Spinal cord (tissue), 10 donors: ENCODE results near the gene ATF6. TPM values are rescaled to one million over a fixed set of nuclear protein-coding genes. Genes with fewer than 3 reads are reported as not detected.
A peak's percentile ranks its signal among the peaks of the same experiment; 100 is the strongest.

Source experiments
- DNase-seq, 6 donors: peaks; one replicate each; pipeline versions ENCODE4 v3.0.0 to v3.0.0-alpha.2; 2013 to 2015; ENCODE audit warnings: low spot score in 6 of 6, low read depth in 4 of 6
- H3K27ac ChIP-seq: one replicate; pipeline ENCODE4 v1.5.1; 2013; ENCODE audit warnings: low read depth, low read length, control low read depth
- H3K27me3 ChIP-seq: one replicate; pipeline ENCODE4 v1.6.1; 2013; ENCODE audit warnings: low read length; ENCODE audit not compliant: control insufficient read depth, insufficient read depth
- H3K36me3 ChIP-seq: one replicate; pipeline ENCODE4 v1.6.1; 2013; ENCODE audit warnings: low read length; ENCODE audit not compliant: control insufficient read depth, insufficient read depth
- H3K4me1 ChIP-seq: one replicate; pipeline ENCODE4 v1.6.1; 2013; ENCODE audit warnings: low read length; ENCODE audit not compliant: control insufficient read depth, insufficient read depth
- H3K4me3 ChIP-seq: one replicate; pipeline ENCODE4 v1.5.1; 2013; ENCODE audit warnings: low read depth, low read length, control low read depth
- H3K9me3 ChIP-seq: one replicate; pipeline ENCODE4 v1.6.1; 2013; ENCODE audit warnings: low read length; ENCODE audit not compliant: control insufficient read depth, insufficient read depth
- WGBS: methylation state at CpG from one replicate; pipeline ENCODE4 v1.1.5; 2013; ENCODE audit warnings: missing lambda C conversion rate; ENCODE audit not compliant: insufficient coverage; 5-methylcytosine and 5-hydroxymethylcytosine counted together
- polyA plus RNA-seq, 2 donors: library from polyadenylated mRNA; unstranded; fragments of 120-200 nt; gene quantifications; one replicate each; pipeline ENCODE4 v1.2.1, GENCODE V29; 2013; ENCODE audit not compliant: insufficient read length in 2 of 2
- total RNA-seq, 2 donors: library from RNA; depleted of rRNA in 1 of 2; stranded (reverse); fragments of 120-200 nt in 1 of 2; fragments of >200 nt in 1 of 2; gene quantifications; one replicate each; pipeline versions ENCODE4 v1.2.3 to v1.2.4, GENCODE V29; 2013 to 2014
- donor health status: healthy.

Gene ATF6
- total and polyA plus RNA-seq, 4 donors: 18.6 to 41.1 (median 24.5) TPM

DNA sequence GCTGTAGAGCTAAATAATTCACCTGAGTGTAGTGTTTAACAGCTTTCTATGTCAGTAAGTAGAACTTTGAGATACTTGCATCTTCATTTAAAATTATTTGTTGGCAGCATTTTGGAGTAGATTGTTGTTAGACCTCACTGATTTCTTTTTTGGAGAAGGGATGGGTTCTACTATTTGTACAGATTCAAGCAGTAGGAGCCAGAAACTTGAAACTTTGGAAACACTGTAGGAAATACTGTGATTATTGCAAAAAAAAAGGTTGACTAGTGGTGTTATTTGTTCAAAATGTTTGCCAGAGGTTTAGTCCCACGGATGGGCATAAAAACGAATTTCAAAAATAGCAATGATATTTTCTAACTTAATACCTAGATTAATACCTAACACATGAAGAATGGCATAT lies 102.7 kb downstream of the ATF6 start:
- DNase-seq: no peak
- Histone ChIP-seq H3K4me3 (no peak overlapping the region), H3K36me3 (no peaks in the 10 kb centered on the region), H3K4me1 (no peaks in the 10 kb centered on the region), H3K9me3 (no peaks in the 10 kb centered on the region), H3K27ac (no peak overlapping the region), H3K27me3 (no peaks in the 10 kb centered on the region)
- WGBS: no CpG with 5 or more reads among the region's 2 CpGs

DNA sequence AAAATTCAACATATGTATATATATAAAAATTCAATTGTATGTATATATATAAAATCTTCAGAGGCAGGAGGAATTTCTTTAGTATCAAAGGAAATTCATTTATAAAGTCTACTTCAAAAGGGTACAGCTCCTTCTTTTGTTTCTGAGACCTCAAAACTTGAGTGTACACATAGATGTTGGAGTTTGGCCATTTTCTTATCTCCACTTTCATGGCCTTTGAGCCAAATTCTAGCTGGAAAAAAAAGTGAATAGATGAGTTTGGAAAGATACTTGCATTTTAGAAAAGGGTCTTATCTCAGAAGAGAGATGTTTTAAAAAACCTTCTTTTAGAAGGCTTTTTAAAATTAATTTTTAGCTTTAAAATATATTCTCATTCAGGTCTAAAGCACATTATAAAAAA lies 103.2 kb downstream of the ATF6 start:
- no peak for DNase-seq
- no peak overlapping the region for H3K27ac ChIP-seq
- no peak overlapping the region for H3K4me3 ChIP-seq
- no peaks in the 10 kb centered on the region for H3K9me3 ChIP-seq
- no peaks in the 10 kb centered on the region for H3K36me3 ChIP-seq
- no peaks in the 10 kb centered on the region for H3K27me3 ChIP-seq
- H3K4me1 ChIP-seq: no peaks in the 10 kb centered on the region

DNA sequence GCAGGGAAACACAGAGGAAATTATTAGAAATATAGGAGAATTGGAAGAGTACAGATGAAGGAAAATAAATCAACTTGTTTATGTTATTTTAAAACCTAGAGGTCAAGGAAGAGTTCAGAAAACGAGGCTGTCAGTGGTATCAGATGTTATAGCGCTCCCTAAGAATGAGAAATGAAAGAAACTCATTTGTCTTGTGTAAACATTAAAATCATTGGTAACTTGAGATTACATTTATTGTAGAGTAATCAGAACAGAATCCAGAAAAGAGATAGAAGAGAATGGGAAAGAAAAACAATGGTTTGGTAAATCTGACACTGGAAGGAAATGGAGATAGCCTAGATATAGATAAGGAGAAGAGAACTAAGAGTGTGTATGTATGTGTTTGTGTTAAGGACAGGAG lies 106.4 kb downstream of the ATF6 start:
- peak overlapping the region; percentile 6 for H3K27ac ChIP-seq
- WGBS: 75% methylated on average over 2 of the region's 2 CpGs
- no peaks in the 10 kb centered on the region for H3K9me3 ChIP-seq
- no peaks in the 10 kb centered on the region for H3K27me3 ChIP-seq
- no peak for DNase-seq
- no peaks in the 10 kb centered on the region for H3K36me3 ChIP-seq
- H3K4me3 ChIP-seq: no peak overlapping the region
- no peaks in the 10 kb centered on the region for H3K4me1 ChIP-seq

DNA sequence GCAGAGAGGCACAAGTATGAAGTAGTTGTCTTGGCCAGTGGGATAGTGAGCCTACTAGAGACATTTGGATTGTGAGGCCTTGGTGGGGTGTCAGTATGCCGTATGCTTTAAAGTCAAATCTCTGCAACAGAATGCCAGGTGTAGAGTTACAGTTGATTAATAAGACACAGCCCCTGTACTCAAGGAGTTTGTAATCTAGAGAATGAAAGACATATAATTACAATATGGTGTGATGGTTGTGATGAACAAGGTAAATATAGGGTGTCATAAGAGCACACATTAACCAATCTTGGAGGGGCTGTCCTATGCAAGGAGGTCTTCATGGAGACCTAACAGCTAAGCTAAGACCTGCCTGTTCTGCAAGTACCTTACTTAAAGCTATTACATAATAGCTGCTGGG lies 113.1 kb downstream of the ATF6 start:
- WGBS: 80% methylated on average over 1 of the region's 1 CpG
- DNase-seq: no peak
- no peaks in the 10 kb centered on the region for H3K36me3 ChIP-seq
- H3K27ac ChIP-seq: no peak overlapping the region
- H3K9me3 ChIP-seq: no peaks in the 10 kb centered on the region
- H3K27me3 ChIP-seq: no peaks in the 10 kb centered on the region
- no peaks in the 10 kb centered on the region for H3K4me1 ChIP-seq
- H3K4me3 ChIP-seq: no peak overlapping the region

DNA sequence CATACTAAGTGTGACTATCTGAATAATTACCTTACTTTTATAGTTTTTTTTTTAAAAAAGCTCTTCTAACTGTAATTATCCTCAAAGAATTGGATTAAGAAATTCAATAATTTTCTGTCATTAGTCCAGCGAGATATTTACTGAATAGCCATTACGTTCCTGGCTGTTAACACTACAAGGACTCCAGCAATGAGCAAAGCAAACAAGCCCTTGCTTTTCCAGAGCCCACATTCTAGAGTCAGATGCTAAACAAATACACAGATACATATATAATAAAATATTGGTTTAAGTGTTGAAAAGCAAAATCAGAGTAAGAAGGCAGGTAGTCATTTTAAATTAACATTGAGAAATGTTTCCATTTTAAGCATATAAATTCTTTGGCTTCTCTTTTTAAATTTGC lies 118.4 kb downstream of the ATF6 start:
- H3K36me3 ChIP-seq: no peaks in the 10 kb centered on the region
- no peaks in the 10 kb centered on the region for H3K27me3 ChIP-seq
- no peak overlapping the region for H3K4me3 ChIP-seq
- no peaks in the 10 kb centered on the region for H3K4me1 ChIP-seq
- DNase-seq: no peak
- no peaks in the 10 kb centered on the region for H3K9me3 ChIP-seq
- WGBS: 40% methylated on average over 1 of the region's 2 CpGs
- H3K27ac ChIP-seq: peak overlapping the region; percentile 16

DNA sequence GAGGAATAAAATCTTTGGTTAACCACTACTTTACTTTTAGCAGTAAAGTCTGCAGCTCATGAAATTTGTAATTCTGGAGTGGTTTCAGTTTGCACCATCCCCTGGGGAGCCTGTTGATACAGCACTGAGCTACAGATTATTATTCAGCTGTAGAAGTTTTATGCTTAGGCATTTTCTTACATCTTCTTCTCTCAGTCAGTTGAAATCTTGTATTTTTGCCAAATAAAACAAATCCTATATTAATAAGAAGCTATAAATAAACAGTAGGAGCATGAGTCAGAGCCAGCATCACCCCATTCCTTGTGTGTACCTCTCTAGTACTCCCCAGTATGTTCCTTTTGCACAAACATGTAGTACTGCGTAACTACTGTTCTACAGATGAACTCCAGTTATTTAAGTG lies 118.9 kb downstream of the ATF6 start:
- H3K4me3 ChIP-seq: no peak overlapping the region
- no CpG with 5 or more reads among the region's 1 CpG for WGBS
- peak in 2 of 6 donors; percentile 5 to 54 for DNase-seq
- H3K4me1 ChIP-seq: no peaks in the 10 kb centered on the region
- peak overlapping the region; percentile 16 for H3K27ac ChIP-seq
- H3K9me3 ChIP-seq: no peaks in the 10 kb centered on the region
- H3K36me3 ChIP-seq: no peaks in the 10 kb centered on the region
- H3K27me3 ChIP-seq: no peaks in the 10 kb centered on the region

DNA sequence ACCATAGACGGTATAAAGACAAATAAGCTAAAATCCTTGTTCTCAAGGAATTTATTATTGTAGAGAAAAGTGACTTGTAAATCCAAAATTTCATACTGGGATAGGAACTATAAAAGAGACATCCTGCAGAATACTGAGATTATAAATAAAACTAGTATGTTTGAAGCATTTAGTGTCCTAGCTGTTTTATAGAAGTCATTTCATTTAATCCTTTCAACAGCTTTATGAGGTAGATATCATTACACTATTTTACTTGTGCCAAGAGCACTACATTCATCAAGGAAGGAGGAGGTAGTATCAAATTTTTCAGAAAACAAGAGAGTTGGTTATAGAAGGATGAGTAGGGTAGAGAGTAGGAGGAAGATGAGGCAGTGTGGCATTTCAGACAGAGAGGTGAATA lies 119.6 kb downstream of the ATF6 start:
- no CpG with 5 or more reads among the region's 1 CpG for WGBS
- H3K9me3 ChIP-seq: no peaks in the 10 kb centered on the region
- no peak overlapping the region for H3K4me3 ChIP-seq
- no peak overlapping the region for H3K27ac ChIP-seq
- no peaks in the 10 kb centered on the region for H3K4me1 ChIP-seq
- DNase-seq: no peak
- peaks cover 5% of the 10 kb centered on the region for H3K36me3 ChIP-seq
- H3K27me3 ChIP-seq: no peaks in the 10 kb centered on the region

DNA sequence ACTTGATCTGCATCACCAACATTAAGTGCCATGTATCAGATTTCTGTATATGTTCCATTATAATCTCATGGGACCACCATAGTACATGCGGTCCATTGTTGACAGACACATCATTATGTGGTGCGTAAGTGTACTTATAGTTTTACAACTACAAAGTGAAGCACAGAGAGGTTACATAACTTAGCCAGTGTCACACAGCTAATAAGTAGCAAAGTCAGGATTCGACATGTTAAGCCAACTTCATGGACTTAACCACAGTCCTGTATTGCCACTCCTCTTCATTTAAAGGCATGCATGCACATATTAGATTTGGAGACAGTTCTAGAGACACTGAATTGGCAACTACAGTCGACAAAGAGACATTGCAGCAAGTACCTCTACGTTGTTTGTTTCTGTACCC lies 120.5 kb downstream of the ATF6 start:
- H3K27me3 ChIP-seq: no peaks in the 10 kb centered on the region
- 100% methylated on average over 2 of the region's 5 CpGs for WGBS
- H3K4me1 ChIP-seq: no peaks in the 10 kb centered on the region
- no peak for DNase-seq
- no peaks in the 10 kb centered on the region for H3K9me3 ChIP-seq
- H3K4me3 ChIP-seq: no peak overlapping the region
- peaks cover 11% of the 10 kb centered on the region for H3K36me3 ChIP-seq
- no peak overlapping the region for H3K27ac ChIP-seq

DNA sequence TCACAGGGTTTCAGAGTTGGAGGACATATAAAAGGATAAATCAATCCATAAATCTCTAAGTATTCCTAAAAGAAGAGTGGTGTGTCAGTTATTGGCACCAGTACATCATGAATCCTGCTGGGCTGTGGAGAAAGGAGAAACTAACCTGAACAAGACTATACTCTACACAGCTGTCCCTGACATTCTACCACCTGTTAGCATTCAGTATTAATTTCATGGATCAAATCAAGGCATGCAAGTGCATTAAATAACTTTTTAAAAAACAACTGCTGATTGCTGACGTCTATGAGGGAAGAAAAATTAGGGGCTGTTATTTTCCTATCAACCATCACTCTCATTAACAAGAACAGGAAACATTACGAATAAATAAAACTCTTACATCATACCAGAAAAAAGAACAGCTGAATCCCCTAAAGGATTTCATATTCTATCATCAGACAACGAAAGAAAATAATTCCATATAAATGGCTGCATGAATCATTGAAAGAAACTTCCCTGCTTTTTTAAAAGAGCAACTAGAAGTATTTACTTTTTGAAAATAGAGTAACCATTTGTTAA lies 121.7 kb downstream of the ATF6 start:
- Histone ChIP-seq H3K27ac (no peak overlapping the region), H3K27me3 (no peaks in the 10 kb centered on the region), H3K9me3 (no peaks in the 10 kb centered on the region), H3K4me3 (no peak overlapping the region), H3K4me1 (no peaks in the 10 kb centered on the region), H3K36me3 (peaks cover 11% of the 10 kb centered on the region)
- no peak for DNase-seq
- WGBS: no CpG with 5 or more reads among the region's 3 CpGs

DNA sequence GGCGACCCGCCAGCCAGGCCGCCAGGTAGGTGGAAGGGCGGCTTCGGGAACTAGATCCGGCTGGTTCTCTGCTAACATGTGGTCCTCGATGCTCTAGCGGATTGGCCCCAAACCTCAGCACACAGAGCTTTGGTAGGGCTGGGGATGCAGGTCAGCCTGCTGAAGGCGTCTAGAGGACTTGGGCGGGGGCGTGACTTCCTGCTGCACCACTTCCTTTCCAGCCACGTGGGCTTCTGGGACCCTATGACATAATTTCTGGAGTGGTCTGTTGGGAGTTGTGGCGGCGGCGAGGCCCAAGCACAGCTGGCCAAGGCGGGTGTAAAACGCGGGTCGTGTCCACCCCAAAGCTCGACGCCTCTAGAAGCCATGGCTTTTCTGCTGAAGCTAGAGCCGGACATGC lies 124.5 kb downstream of the ATF6 start:
- no peaks in the 10 kb centered on the region for H3K9me3 ChIP-seq
- no peak overlapping the region for H3K27ac ChIP-seq
- peaks cover 11% of the 10 kb centered on the region for H3K36me3 ChIP-seq
- DNase-seq: no peak
- WGBS: 97% methylated on average over 22 of the region's 22 CpGs
- no peaks in the 10 kb centered on the region for H3K4me1 ChIP-seq
- H3K27me3 ChIP-seq: no peaks in the 10 kb centered on the region
- H3K4me3 ChIP-seq: no peak overlapping the region
